Tibial nerve (tissue), 4 donors: Measurements from ENCODE around the gene CASS4. TPM values are rescaled to one million over a fixed set of nuclear protein-coding genes. Genes with fewer than 3 reads are reported as not detected.
"Not testable (repeated sequence)": the region's sequence is repeated elsewhere in the genome, so short reads cannot be mapped to it uniquely, and the experiment has no call there.

Experiments used
- DNase-seq, 2 donors: peaks; one replicate each; pipeline ENCODE4 v3.0.0-alpha.2; 2019; ENCODE audit warnings: low spot score in 2 of 2
- H3K27ac ChIP-seq, 4 donors: fragments of 200-600 bp; sonication (generic) in 3 of 4; one replicate each; pipeline ENCODE4 v1.5.1; 2017 to 2019; ENCODE audit warnings: mild to moderate bottlenecking in 1 of 4
- H3K27me3 ChIP-seq, 2 donors: fragments of 200-600 bp; sonication (generic) in 1 of 2; one replicate each; pipeline versions ENCODE4 v1.5.1 to v1.6.0; 2017 to 2019
- H3K36me3 ChIP-seq, 3 donors: fragments of 200-600 bp; sonication (generic); one replicate each; pipeline ENCODE4 v1.5.1; 2018 to 2019
- H3K4me1 ChIP-seq, 4 donors: fragments of 200-600 bp; sonication (generic) in 3 of 4; one replicate each; pipeline ENCODE4 v1.5.1; 2017 to 2019
- H3K4me3 ChIP-seq, 4 donors: fragments of 200-600 bp; sonication (generic) in 3 of 4; one replicate each; pipeline ENCODE4 v1.5.1; 2017 to 2019; ENCODE audit warnings: mild to moderate bottlenecking in 1 of 4, moderate library complexity in 1 of 4
- H3K9me3 ChIP-seq, 4 donors: fragments of 200-600 bp; sonication (generic) in 3 of 4; one replicate each; pipeline ENCODE4 v1.5.1; 2017 to 2019
- CTCF ChIP-seq, 5 experiments: fragments of 200-600 bp in 3 of 5; fragments of 450-650 bp in 2 of 5; sonication (generic) in 3 of 5; IDR thresholded peaks; one replicate each; pipeline ENCODE4 v1.5.1; 2016 to 2019; ENCODE audit warnings: antibody characterized with exemption in 5 of 5, mild to moderate bottlenecking in 3 of 5, moderate library complexity in 2 of 5
- EP300 ChIP-seq, 2 donors: sonication (generic); formaldehyde crosslinking; IDR thresholded peaks; one replicate each; pipeline ENCODE4 v1.6.1; 2017; ENCODE audit warnings: antibody characterized with exemption in 2 of 2, mild to moderate bottlenecking in 1 of 2
- POLR2A ChIP-seq, 2 donors: fragments of 450-650 bp; IDR thresholded peaks; one replicate each; pipeline ENCODE4 v1.6.1; 2017; ENCODE audit warnings: antibody characterized with exemption in 2 of 2, mild to moderate bottlenecking in 2 of 2, moderate library complexity in 2 of 2
- WGBS, 2 donors: methylation state at CpG; one replicate each; pipeline ENCODE4 v1.1.5; 2018; 5-methylcytosine and 5-hydroxymethylcytosine counted together
- total RNA-seq, 4 donors: library from RNA; depleted of rRNA; stranded (reverse); fragments of >200 nt; gene quantifications; one replicate each; pipeline ENCODE4 v1.1.0, GENCODE V29; 2016

The CASS4 gene
- total RNA-seq, 4 donors from 2014 or later, result 2.0 to 7.5 (median 3.6) TPM

- WGBS, 2 donors, result 84% methylated on average over 4 of the region's 4 CpGs
- H3K27me3 ChIP-seq, result no peaks in the 10 kb centered on the region
- H3K36me3 ChIP-seq, result peaks cover 0 to 47% (median 19%) of the 10 kb centered on the region in 3 donors
- H3K4me1 ChIP-seq, result peaks cover 0 to 40% (median 22%) of the 10 kb centered on the region in 4 donors
- H3K4me3 ChIP-seq, result no peak overlapping the region
- no peaks in the 10 kb centered on the region for H3K9me3 ChIP-seq
- no peak overlapping the region for H3K27ac ChIP-seq
- DNase-seq, result no peak
- TF ChIP-seq CTCF (IDR thresholded peaks at IDR 0.05), result no peak
- no peak for TF ChIP-seq POLR2A (IDR thresholded peaks at IDR 0.05)
- no peak for TF ChIP-seq EP300 (IDR thresholded peaks at IDR 0.05)
Observed at GRCh38 chr20:56395166-56395565, 16.9 kb upstream of the CASS4 start.

- TF ChIP-seq POLR2A (IDR thresholded peaks at IDR 0.05) (no peak), CTCF (IDR thresholded peaks at IDR 0.05) (peak; percentile 58 to 81 (median 61))
- Histone ChIP-seq H3K9me3 (no peaks in the 10 kb centered on the region), H3K27me3 (no peaks in the 10 kb centered on the region), H3K4me1 (peaks cover 0 to 16% (median 5%) of the 10 kb centered on the region in 4 donors), H3K4me3 (no peak overlapping the region), H3K27ac (no peak overlapping the region), H3K36me3 (peaks cover 0 to 88% (median 28%) of the 10 kb centered on the region in 3 donors)
- peak in 1 of 2 donors; percentile 81 for DNase-seq
Observed at GRCh38 chr20:56400001-56400640, 11.9 kb upstream of the CASS4 start.

- H3K4me3 ChIP-seq, result no peak overlapping the region
- DNase-seq, result no peak
- no peaks in the 10 kb centered on the region for H3K9me3 ChIP-seq
- no peak for TF ChIP-seq EP300 (IDR thresholded peaks at IDR 0.05)
- no peak for TF ChIP-seq CTCF (IDR thresholded peaks at IDR 0.05)
- no peak for TF ChIP-seq POLR2A (IDR thresholded peaks at IDR 0.05)
- H3K27me3 ChIP-seq, result no peaks in the 10 kb centered on the region
- H3K27ac ChIP-seq, result no peak overlapping the region
- 92 to 94% methylated on average over 26 of the region's 26 CpGs for whole genome bisulfite sequencing, 2 donors
- peaks cover 0 to 88% (median 9%) of the 10 kb centered on the region in 3 donors for H3K36me3 ChIP-seq
- peaks cover 0 to 13% (median 5%) of the 10 kb centered on the region in 4 donors for H3K4me1 ChIP-seq
Observed at GRCh38 chr20:56403465-56403864, 8.6 kb upstream of the CASS4 start.

- WGBS, 2 donors, result 91% methylated on average over 12 of the region's 12 CpGs
- H3K36me3 ChIP-seq, result peaks cover 0 to 86% (median 9%) of the 10 kb centered on the region in 3 donors
Observed at GRCh38 chr20:56405356-56405755, 6.7 kb upstream of the CASS4 start.

GRCh38 chr20:56406910-56407309, 5.2 kb upstream of the CASS4 start:
- Histone ChIP-seq H3K4me3 (no peak overlapping the region), H3K27ac (no peak overlapping the region), H3K4me1 (peaks cover 0 to 11% (median 5%) of the 10 kb centered on the region in 4 donors), H3K9me3 (no peaks in the 10 kb centered on the region), H3K36me3 (peaks cover 0 to 75% (median 9%) of the 10 kb centered on the region in 3 donors), H3K27me3 (no peaks in the 10 kb centered on the region)
- WGBS, 2 donors, result 87 to 90% methylated on average over 3 of the region's 3 CpGs
- DNase-seq, result no peak
- TF ChIP-seq CTCF (IDR thresholded peaks at IDR 0.05) (no peak), POLR2A (IDR thresholded peaks at IDR 0.05) (no peak), EP300 (IDR thresholded peaks at IDR 0.05) (no peak)

More at GRCh38 chr20:56405356-56405755, 6.7 kb upstream of the CASS4 start:
- not testable (repeated sequence) for H3K9me3 ChIP-seq, H3K27ac ChIP-seq, DNase-seq, H3K27me3 ChIP-seq, H3K4me1 ChIP-seq, H3K4me3 ChIP-seq
